HUES64 (cell line): Measurements from ENCODE around the gene COL11A2. TPM values are rescaled to one million over a fixed set of nuclear protein-coding genes. Genes with fewer than 3 reads are reported as not detected.
"Not testable (repeated sequence)": the region's sequence is repeated elsewhere in the genome, so short reads cannot be mapped to it uniquely, and the experiment has no call there.

Source experiments
- H3K27ac ChIP-seq: 2 replicates; pipeline ENCODE4 v1.7.0; 2013; ENCODE audit warnings: low read depth, low read length, inconsistent platforms
- H3K27me3 ChIP-seq: 2 replicates; pipeline ENCODE4 v1.6.1; 2013; ENCODE audit warnings: mild to moderate bottlenecking, low read length; ENCODE audit not compliant: insufficient read depth
- H3K36me3 ChIP-seq: 2 replicates; pipeline ENCODE4 v1.6.1; 2013; ENCODE audit warnings: mild to moderate bottlenecking, low read length; ENCODE audit not compliant: insufficient read depth
- H3K4me1 ChIP-seq: 2 replicates; pipeline ENCODE4 v1.6.1; 2013; ENCODE audit warnings: mild to moderate bottlenecking, low read length, moderate library complexity; ENCODE audit not compliant: insufficient read depth
- H3K4me3 ChIP-seq: 2 replicates; pipeline ENCODE4 v1.5.1; 2013; ENCODE audit warnings: mild to moderate bottlenecking, low read length, moderate library complexity
- H3K9ac ChIP-seq: 2 replicates; pipeline ENCODE4 v1.6.1; 2013; ENCODE audit warnings: mild to moderate bottlenecking, low read depth, low read length
- H3K9me3 ChIP-seq: 2 replicates; pipeline ENCODE4 v1.6.1; 2013; ENCODE audit warnings: low read depth, low read length; ENCODE audit not compliant: insufficient read depth
- WGBS: fragments of 150-250, 120-280 bp; methylation state at CpG from one replicate; pipeline ENCODE4 v1.1.7; 2013; ENCODE audit warnings: missing lambda C conversion rate; 5-methylcytosine and 5-hydroxymethylcytosine counted together
- polyA plus RNA-seq, 2 experiments: library from polyadenylated mRNA; stranded (reverse); fragments of 50-300 nt; gene quantifications; one replicate each; pipeline ENCODE4 v1.2.3, GENCODE V29; 2013

The COL11A2 gene
- 0.70 TPM for polyA plus RNA-seq (2013, experiment 1 of 2)
- polyA plus RNA-seq (2013, experiment 2 of 2) = 0.63 TPM

- WGBS = 9% methylated on average over 27 of the region's 35 CpGs
- 0 out of 2 replicates have a peak, but pooled peaks cover 4% of the 10 kb centered on the region for H3K4me1 ChIP-seq
- H3K9me3 ChIP-seq = no peaks in the 10 kb centered on the region
- peak within 1 kb of the TSS; percentile 58; the same call in 1 of the 2 replicates for H3K9ac ChIP-seq
- H3K36me3 ChIP-seq = peaks cover 24% of the 10 kb centered on the region
- H3K4me3 ChIP-seq = peak within 1 kb of the TSS; percentile 65
- H3K27me3 ChIP-seq = peaks cover 39% of the 10 kb centered on the region
- no peak within 1 kb of the TSS for H3K27ac ChIP-seq
These were observed at the start of gene COL11A2 for GRCh38 chr6:33192105-33192646. TSS of gene COL11A2 (minus strand) at chr6:33192467. CDS start at chr6:33192240, 227 bp downstream.

- no peak overlapping the region for H3K9ac ChIP-seq
- peaks cover 36% of the 10 kb centered on the region for H3K27me3 ChIP-seq
- H3K4me1 ChIP-seq = no peaks in the 10 kb centered on the region
- 92% methylated on average over 3 of the region's 3 CpGs for WGBS
- no peaks in the 10 kb centered on the region for H3K9me3 ChIP-seq
- H3K36me3 ChIP-seq = no peaks in the 10 kb centered on the region
- no peak overlapping the region for H3K27ac ChIP-seq
- H3K4me3 ChIP-seq = no peak overlapping the region
These were observed 49.7 kb upstream of the COL11A2 start for GRCh38 chr6:33241968-33242367.

DNA sequence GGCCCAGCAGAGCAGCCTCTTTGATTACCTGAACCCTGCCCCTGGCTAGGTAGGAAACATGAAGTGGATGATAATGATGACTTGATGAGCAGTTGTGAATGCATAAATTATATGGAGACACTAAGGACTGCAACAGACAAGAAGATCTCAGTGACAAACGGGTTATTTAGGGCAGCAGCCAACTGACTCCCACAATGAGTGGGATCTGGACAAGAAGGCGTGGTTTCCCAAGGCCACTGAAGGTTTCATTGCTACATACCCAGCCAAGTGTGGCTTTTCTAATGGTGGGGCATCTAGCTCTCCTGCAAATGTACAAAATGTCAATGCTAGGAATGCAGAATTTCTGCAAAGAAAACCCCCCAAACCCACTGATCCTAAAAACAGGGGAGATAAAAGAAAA, 45.5 kb upstream of the COL11A2 start:
- Histone ChIP-seq H3K4me1 (peaks cover 9% of the 10 kb centered on the region), H3K9me3 (no peaks in the 10 kb centered on the region), H3K9ac (no peak overlapping the region), H3K36me3 (no peaks in the 10 kb centered on the region), H3K4me3 (no peak overlapping the region), H3K27me3 (peaks cover 14% of the 10 kb centered on the region), H3K27ac (no peak overlapping the region)
- WGBS = 85% methylated on average over 2 of the region's 2 CpGs

DNA sequence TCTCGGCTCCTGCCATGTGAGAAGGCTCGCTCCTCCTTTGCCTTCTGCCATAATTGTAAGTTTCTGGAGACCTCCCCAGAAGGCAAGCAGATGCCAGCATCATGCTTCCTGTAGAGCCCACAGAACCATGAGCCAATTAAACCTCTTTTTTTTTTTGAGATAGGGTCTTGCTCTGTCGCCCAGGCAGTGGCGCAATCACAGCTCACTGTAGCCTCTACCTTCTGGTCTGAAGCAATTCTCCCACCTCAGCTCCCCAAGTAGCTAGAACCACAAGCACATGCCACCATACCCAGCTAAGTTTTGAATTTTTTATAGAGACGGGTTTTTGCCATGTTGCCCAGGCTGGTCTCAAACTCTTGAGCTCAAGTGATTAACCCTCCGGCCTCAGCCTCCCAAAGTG, 44.6 kb upstream of the COL11A2 start:
- 94% methylated on average over 6 of the region's 6 CpGs for whole genome bisulfite sequencing
- Histone ChIP-seq H3K27ac (no peak overlapping the region), H3K27me3 (peaks cover 6% of the 10 kb centered on the region), H3K4me1 (peaks cover 9% of the 10 kb centered on the region), H3K36me3 (no peaks in the 10 kb centered on the region), H3K4me3 (no peak overlapping the region), H3K9ac (no peak overlapping the region), H3K9me3 (no peaks in the 10 kb centered on the region)

- H3K36me3 ChIP-seq = no peaks in the 10 kb centered on the region
- no peak overlapping the region for H3K27ac ChIP-seq
- H3K9me3 ChIP-seq = no peaks in the 10 kb centered on the region
- peaks cover 6% of the 10 kb centered on the region for H3K27me3 ChIP-seq
- no peak overlapping the region for H3K9ac ChIP-seq
- peaks cover 9% of the 10 kb centered on the region for H3K4me1 ChIP-seq
- no peak overlapping the region for H3K4me3 ChIP-seq
These were observed 44.1 kb upstream of the COL11A2 start for GRCh38 chr6:33236328-33236727.

GRCh38 chr6:33235221-33235634, 43.0 kb upstream of the COL11A2 start:
- Histone ChIP-seq H3K4me1 (peaks cover 9% of the 10 kb centered on the region), H3K4me3 (0 out of 2 replicates have a peak overlapping the region, but pooled peaks have one; percentile 3), H3K36me3 (no peaks in the 10 kb centered on the region), H3K27ac (no peak overlapping the region), H3K27me3 (peaks cover 2% of the 10 kb centered on the region), H3K9ac (no peak overlapping the region), H3K9me3 (no peaks in the 10 kb centered on the region)
- WGBS = 12% methylated on average over 6 of the region's 6 CpGs

- H3K27me3 ChIP-seq = peaks cover 17% of the 10 kb centered on the region
- peak overlapping the region; percentile 26; the same call in 1 of the 2 replicates for H3K4me3 ChIP-seq
- peaks cover 17% of the 10 kb centered on the region for H3K4me1 ChIP-seq
- WGBS = 20% methylated on average over 12 of the region's 14 CpGs
- H3K9me3 ChIP-seq, H3K36me3 ChIP-seq: not testable (repeated sequence)
- peak overlapping the region; percentile 78; the same call in 1 of the 2 replicates for H3K27ac ChIP-seq
- peak overlapping the region; percentile 20; the same call in 1 of the 2 replicates for H3K9ac ChIP-seq
These were observed 34.3 kb upstream of the COL11A2 start for GRCh38 chr6:33226503-33227120.

DNA sequence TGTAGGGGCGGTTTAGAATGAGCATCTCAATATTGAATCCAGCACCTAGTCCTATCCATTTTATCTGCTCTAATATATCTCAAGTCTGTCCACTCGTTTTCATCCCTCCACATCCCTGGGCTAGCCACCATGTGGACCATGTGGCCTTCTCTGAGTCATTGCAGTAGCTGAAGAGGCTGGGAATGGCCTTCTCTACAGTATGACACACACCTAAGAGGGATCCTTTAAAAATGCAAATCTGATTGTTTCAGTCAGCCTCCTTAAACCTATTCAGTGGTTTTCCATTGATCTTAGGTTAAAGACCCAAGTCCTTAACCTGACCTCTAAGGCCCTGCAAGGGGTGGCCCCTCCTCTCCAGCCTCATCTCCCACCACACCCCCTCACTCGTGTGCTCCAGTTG, 25.4 kb upstream of the COL11A2 start:
- peaks cover 99% of the 10 kb centered on the region for H3K27me3 ChIP-seq
- no peak overlapping the region for H3K27ac ChIP-seq
- no peaks in the 10 kb centered on the region for H3K9me3 ChIP-seq
- no peak overlapping the region for H3K4me3 ChIP-seq
- H3K36me3 ChIP-seq = no peaks in the 10 kb centered on the region
- no peak overlapping the region for H3K9ac ChIP-seq
- 38% methylated on average over 3 of the region's 3 CpGs for WGBS
- H3K4me1 ChIP-seq = peaks cover 7% of the 10 kb centered on the region

GRCh38 chr6:33217246-33217645, 25.0 kb upstream of the COL11A2 start:
- H3K9ac ChIP-seq = no peak overlapping the region
- no peaks in the 10 kb centered on the region for H3K36me3 ChIP-seq
- H3K27me3 ChIP-seq = peaks cover 99% of the 10 kb centered on the region
- H3K4me1 ChIP-seq = peaks cover 11% of the 10 kb centered on the region
- 88% methylated on average over 6 of the region's 6 CpGs for WGBS
- H3K9me3 ChIP-seq = no peaks in the 10 kb centered on the region
- no peak overlapping the region for H3K27ac ChIP-seq
- no peak overlapping the region for H3K4me3 ChIP-seq

DNA sequence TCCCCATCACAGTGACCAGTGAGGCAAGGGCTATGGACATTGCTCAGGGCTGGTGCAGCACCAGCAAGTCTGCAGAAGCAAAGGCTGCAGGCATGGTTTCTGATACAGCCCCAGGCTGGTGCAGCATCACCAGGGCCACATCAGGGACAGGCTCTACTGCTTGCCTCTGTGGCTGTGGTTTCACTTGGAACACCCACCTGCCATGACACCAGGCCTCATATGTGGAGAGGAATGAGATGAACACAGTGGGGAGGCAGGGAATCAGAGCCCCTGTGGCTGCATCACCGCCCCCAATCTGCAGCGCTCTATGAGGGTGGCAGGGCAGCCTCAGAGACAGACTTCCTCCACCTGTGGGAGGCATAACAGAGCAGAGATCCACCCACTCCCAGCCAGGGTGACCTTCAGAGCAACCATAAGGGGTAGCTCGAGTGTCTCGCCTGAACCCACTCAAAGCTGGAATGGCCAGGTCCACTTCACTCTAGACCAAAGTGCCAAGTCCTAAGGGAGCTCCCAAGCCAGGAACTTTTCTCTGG, 23.9 kb upstream of the COL11A2 start:
- H3K27ac ChIP-seq = no peak overlapping the region
- no peak overlapping the region for H3K4me3 ChIP-seq
- H3K36me3 ChIP-seq = no peaks in the 10 kb centered on the region
- H3K9me3 ChIP-seq = no peaks in the 10 kb centered on the region
- peaks cover 13% of the 10 kb centered on the region for H3K4me1 ChIP-seq
- WGBS = 85% methylated on average over 4 of the region's 4 CpGs
- no peak overlapping the region for H3K9ac ChIP-seq
- peaks cover 99% of the 10 kb centered on the region for H3K27me3 ChIP-seq

GRCh38 chr6:33215271-33216116, 23.2 kb upstream of the COL11A2 start:
- Histone ChIP-seq H3K4me1 (peaks cover 13% of the 10 kb centered on the region), H3K9ac (no peak overlapping the region), H3K4me3 (no peak overlapping the region), H3K9me3 (no peaks in the 10 kb centered on the region), H3K27me3 (peaks cover 99% of the 10 kb centered on the region), H3K36me3 (peaks cover 4% of the 10 kb centered on the region), H3K27ac (no peak overlapping the region)
- 63% methylated on average over 9 of the region's 9 CpGs for WGBS
